LNCaP clone FGC (cell line): ENCODE data around the gene PKMYT1.

Experiments
- DNase-seq: peaks from one replicate; pipeline ENCODE4 v3.0.0-alpha.2; 2011; ENCODE audit warnings: low read depth
- H3K4me3 ChIP-seq: 2 replicates; pipeline ENCODE4 v1.5.1; 2011; ENCODE audit warnings: mild to moderate bottlenecking, low read depth, low read length, control low read depth
- TF ChIP-seq, protein P1 (sequence below): IDR thresholded peaks from 2 replicates; pipeline ENCODE4 v1.5.1; 2012; ENCODE audit warnings: mild to moderate bottlenecking; ENCODE audit not compliant: control insufficient read depth, insufficient read depth; ENCODE audit errors: extremely low read depth

Gene PKMYT1

DNA sequence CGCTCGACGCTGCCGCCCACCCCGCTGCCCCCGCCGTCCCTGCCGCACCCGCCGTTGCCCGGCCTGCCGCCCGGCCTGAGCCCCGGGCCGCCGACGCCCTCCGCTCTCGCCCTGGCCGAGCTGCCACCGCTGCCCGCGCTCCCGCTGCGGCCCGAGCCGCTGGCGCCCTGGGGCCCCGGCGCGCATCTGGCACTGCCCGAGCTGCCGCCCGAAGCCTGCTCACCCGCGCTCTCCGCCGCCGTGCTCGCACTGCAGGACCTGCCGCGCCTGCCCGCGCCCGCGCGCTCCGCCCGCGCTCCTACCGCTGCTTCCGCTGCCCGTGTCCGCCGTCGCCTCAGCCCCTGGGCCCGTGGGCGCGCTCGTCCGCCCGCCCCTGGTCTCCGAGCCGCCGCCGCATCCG lies 24.1 kb upstream of the PKMYT1 start:
- no peak for DNase-seq
- TF ChIP-seq, protein P1, sequence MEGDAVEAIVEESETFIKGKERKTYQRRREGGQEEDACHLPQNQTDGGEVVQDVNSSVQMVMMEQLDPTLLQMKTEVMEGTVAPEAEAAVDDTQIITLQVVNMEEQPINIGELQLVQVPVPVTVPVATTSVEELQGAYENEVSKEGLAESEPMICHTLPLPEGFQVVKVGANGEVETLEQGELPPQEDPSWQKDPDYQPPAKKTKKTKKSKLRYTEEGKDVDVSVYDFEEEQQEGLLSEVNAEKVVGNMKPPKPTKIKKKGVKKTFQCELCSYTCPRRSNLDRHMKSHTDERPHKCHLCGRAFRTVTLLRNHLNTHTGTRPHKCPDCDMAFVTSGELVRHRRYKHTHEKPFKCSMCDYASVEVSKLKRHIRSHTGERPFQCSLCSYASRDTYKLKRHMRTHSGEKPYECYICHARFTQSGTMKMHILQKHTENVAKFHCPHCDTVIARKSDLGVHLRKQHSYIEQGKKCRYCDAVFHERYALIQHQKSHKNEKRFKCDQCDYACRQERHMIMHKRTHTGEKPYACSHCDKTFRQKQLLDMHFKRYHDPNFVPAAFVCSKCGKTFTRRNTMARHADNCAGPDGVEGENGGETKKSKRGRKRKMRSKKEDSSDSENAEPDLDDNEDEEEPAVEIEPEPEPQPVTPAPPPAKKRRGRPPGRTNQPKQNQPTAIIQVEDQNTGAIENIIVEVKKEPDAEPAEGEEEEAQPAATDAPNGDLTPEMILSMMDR: no peak
- no peak overlapping the region for H3K4me3 ChIP-seq

DNA sequence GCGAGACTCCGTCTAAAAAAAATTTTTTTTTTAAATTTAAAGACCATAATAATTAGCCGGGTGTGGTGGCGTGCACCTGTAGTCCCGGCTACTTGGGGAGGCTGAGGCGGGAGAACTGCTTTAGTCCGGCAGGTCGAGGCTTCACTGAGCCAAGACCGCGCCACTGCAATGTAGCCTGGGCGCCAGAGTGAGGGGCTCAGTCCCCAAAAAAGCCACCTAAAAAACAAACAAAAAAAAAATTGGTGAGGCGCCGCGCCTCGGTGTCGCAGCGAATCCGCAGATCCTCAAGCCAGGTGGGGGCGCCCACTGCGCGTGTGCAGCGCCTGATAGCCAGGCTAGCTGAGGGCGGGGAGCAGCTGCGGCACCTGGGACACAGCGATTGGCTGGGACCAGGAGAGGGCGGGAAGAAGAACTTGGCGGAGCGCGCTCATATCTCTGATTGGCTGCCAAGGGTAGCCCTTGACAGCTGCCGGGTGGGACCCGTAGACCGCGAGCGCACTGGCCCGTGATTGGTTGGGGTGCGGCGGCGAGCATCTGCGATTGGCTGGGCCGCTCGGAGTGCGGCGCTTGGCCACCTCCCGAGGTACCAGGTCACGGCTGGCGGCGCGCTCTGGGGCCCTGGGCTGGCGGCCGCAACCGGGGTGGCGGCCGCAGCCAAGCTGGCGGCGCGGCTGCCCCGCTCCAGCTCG lies 23.5 kb upstream of the PKMYT1 start:
- peak; percentile 98 for DNase-seq
- TF ChIP-seq, protein P1: peak; percentile 74
- H3K4me3 ChIP-seq: peak overlapping the region; percentile 23

DNA sequence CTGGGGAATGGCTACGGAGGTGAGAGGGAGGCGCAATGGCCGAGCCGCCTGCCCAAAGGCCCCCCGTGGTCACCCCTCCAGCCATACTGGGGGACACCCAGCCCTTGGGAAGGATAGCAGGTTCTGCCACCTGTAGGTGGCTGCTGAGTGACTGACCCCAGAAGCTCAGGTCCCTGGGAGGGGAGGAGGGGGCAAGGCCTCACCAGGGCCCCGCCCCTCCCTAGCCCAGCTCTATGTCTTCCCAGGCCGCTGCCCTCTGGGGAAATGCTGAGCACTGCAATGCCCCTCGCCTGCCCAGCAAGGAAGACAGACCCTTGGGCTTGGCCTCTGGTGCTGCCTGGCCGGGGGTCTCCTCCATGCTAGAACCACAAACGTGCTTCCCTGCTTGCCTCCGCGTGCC lies 21.1 kb upstream of the PKMYT1 start:
- TF ChIP-seq, protein P1: no peak
- no peak for DNase-seq

DNA sequence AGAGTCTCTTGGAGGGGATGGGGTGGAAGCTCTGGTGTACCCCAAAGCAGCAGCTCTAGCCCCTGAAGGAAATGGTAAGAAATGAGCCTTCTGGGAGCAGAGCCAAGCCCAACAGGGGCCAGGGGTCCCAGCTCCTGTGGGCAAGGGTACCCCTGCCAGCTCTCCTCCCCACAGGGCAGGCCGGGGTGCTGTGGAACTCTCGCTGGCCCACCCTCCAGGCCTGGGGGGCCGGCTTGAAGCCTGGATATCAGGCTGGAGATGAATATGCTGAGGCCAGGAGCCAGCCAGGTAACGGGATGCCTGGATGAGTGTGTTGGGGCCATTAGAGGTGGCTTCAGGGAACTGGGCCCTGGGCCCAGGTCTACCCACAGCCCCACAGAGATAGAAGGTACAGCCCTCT lies 20.3 kb upstream of the PKMYT1 start:
- H3K4me3 ChIP-seq: no peak overlapping the region
- no peak for DNase-seq
- TF ChIP-seq, protein P1: no peak

More for the DNA sequence above, 21.1 kb upstream of the PKMYT1 start:
- no peak overlapping the region for H3K4me3 ChIP-seq

DNA sequence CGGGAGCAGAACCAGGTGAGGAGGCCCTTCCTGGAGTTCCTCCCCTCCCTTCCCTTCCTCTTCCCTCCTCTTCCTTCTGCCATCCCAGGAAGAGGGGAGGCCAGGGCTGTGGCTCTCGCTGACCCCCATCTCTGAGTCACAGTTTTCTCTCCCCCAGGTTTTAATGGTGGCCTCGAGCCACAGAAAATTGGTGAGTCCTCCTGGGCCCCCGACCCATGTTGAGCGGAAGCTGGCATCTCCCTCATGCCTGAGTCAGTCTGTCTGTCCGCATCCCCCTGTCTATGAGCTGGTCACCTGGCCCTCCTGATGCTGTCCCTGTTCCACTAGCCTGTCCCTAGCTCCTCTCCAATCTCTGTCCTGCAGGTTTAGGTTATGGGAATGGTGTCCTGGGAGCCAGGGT lies 19.7 kb upstream of the PKMYT1 start:
- no peak for DNase-seq
- no peak overlapping the region for H3K4me3 ChIP-seq
- TF ChIP-seq, protein P1: no peak

DNA sequence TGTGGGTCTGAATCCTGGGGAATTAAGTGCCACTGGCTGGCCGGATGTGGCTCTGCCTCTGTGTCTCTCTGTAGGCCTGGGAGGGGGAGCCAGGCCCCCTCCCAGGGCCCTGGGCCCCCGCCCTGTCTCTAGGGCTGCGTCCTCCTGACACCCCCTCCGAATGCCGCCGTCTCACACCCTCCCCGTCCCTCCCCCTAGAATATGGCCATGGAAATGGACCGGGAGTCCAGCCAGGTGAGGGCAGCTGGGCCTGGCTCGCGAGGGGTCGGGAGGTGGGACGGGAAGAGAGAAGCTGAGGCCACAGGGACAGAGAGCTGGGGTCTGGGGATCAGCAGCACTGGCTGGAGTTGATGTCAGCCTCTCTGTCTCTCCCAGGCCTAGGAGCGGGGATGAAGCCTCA lies 16.1 kb upstream of the PKMYT1 start:
- TF ChIP-seq, protein P1: no peak
- no peak for DNase-seq

More for the DNA sequence above, 16.1 kb upstream of the PKMYT1 start:
- H3K4me3 ChIP-seq: no peak overlapping the region
